ENCODE measurements around the gene LOXL1.

Gene LOXL1

DNA sequence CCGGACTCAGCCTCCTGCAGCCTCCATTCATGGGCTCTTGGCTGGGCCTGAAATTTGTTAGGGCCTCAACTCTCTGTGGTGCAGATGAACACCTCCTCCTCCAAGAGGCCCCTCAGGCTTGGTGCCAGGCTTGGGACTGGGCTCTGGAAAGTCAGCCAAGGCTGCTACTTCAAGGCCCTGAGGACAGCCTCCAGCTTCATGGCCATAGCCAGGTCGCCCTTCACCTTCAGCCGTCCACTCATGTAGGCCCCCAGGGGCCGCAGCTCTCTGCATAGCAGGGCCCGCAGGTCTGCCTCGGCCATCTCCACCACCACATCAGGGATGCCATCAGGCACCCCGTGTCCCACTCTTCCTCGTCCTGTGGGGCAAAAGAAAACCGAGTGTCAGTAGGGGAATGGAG, 57.5 kb downstream of the LOXL1 start:
- DNase-seq: no peak

- no peak for DNase-seq
Observed at GRCh38 chr15:73984208-73984979, 58.1 kb downstream of the LOXL1 start.

GRCh38 chr15:73985101-73985873, 59.0 kb downstream of the LOXL1 start:
- no peak for DNase-seq

GRCh38 chr15:73986055-73986775, 60.0 kb downstream of the LOXL1 start:
- DNase-seq: no peak

DNA sequence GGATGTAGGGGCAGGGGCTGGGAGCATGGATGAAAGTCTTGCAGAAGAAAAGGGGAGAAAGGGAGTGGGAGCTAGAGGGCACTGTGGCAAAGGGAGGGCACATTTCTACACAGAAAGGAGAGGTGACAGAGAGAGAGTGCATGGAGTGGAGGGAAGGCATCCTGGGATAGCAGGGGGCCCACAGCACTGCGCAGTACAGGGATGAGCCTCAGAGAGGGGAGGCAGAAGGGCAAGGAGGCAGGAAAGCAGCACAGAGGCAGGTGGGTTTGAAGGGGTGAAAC, 60.5 kb downstream of the LOXL1 start:
- no peak for DNase-seq

- no peak for DNase-seq
Observed at GRCh38 chr15:73987250-73987649, 61.0 kb downstream of the LOXL1 start.

DNA sequence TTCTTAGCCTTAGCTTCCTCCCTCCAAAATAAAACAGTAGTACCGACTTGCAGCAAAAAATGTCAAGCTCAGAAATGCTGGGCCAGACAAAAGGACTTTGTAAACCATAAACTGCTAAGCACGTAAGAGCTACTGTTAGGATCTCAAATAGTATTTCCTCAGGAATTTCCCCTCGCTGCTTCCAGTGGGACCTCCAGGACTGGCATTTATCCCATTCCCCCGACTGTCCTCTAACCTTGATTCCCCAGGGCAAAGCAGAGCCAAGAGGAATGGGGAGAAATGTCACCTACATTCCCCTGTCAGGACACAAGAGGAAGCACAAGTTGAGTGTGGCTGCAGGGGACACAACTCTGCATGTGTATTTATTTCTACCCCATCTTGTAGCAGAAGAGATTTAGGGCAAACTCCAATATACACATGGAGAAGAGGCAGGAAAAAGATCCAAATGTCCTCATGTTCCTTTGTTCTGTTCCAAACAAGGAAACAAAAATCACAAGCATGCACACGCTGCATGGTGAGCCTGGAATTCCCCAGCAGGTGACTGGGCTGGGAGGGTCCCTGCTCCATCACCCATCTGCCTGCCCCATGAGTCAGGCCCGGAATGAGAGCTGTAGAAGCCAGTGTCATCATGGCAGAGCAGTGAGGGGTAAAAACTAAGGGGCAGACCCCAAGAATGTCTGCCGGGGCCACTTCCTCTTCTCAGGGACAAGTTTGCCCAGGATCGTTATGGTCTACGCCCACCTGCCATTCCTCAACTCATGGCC, 61.6 kb downstream of the LOXL1 start:
- no peak for DNase-seq

DNA sequence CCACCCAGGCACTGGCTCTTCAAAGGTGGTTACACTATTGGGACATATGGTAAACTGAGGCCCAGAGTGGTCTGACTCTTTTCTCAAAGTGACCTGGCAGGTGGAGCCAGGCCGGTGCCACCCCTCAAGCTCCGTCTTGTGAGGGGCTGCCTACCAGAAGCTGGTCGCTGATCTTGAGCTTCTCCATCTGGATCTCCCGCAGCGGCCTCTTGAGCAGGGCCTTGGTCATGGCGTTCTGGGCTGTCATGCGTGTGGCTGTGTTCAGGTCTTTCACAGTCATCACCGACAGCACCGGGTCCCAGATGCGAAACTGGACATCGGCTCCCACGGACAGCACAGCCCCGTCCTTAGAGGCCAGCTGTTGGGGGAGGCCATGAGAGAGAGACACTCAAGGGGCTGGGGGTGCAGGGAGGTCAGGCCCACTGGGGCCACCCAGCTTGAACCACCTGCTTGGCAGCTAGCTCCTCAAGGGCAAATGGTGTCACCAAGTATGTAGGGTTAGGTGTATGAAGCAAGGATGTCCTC, 62.2 kb downstream of the LOXL1 start:
- DNase-seq: no peak

DNA sequence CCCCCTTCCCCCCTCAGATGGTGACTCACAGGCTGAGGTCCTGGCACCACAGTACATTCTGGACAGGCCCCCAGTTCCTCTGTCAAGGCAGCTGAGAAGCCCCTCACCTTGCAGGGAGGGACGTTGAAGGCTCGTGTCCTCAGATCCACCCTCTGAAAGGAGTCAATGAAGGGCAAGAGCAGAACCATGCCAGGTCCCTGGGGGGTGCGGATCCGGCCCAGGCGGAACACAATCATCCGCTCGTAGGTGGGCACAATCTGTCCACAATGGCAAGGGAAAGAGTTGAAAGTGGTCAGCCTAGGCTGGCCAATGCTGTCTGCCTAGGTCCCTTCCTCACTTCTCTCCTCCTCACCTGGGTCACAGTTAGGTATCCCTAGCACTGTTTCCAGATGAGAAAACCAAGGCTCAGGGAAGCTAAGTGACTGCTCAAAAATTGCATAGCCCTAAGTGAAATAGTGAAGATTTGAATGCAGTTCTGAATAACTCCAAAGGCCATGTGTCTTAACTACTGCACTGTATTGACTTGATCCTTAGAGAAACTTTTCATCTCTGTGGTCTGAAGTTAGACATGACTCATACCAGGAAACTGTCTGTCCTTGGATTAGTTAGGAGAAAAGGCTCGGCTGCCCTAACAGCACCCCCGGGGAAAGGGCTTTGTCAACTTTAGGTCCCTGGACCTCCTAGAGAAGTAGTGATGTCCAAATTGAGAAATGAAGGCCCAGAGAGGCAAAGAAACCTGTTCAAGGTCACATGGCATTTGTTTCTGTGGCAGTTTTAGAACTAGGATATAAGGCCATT, 62.9 kb downstream of the LOXL1 start:
- DNase-seq: no peak

GRCh38 chr15:73990250-73991005, 64.2 kb downstream of the LOXL1 start:
- DNase-seq: no peak

DNA sequence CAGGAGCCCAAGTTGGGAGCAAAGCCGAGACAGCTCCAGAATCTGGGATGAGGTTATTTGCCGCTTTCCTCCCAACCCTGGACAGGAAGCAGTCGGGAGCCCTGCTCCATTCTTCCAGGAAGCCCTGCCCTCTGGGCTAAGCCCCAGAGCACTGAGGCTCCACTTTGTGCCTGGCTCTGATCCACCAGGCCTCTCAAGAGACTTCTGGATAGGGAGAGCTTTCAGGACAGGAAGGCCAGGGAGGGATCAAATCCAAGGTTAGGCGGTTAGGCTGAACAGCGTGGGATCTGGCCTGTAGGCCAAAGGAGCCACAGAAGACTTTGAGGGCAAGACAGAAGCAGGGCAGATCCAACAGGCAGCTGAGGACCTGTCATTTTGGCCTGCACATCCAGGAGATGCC, 65.0 kb downstream of the LOXL1 start:
- DNase-seq: no peak

DNA sequence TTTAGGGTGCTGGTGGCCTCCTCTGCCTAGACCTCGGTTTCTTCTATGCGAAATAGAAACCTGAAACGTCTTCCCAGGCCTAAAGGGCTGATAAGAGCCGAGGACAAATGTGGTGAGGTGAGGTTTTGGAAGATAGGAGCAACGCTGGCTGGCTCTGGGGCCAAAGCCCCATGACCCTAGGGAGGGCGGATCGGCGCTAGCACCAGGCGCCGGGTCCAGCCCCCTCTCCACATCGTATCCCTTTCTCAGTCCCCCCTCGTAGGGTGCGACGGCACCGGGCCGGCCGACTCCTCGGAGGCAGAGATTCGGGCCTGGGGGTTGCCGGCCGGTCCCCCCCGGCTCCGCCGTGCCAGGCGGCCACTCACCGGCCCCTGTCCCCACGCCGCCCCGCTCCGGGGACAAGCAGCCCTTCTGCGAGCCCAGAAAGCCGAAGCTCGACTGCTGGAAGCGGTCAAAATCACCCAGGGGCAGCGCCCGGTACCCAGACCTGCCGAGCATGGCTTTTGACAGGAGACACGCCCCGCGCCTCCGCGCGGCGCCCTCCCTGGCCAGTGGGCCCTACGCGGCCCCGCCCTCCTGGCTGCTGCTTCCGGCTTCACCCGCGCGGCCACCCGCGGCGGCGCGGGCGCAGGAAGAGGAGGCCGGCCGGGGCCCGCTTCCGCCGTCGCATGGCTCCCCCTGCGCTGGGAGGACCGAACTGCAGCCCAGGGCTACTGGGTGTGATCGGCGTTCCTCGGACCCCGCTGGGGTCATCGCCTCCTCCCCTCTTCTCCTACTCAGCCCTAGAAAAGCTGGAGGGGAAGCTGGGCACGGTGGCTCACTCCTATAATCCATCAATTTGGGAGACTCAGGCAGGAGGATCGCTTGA, 65.7 kb downstream of the LOXL1 start, which contains the start of gene STOML1:
TSS of gene STOML1 (minus strand) at position 570 of the 868 bp plus-strand sequence. CDS start at position 498, 72 bp downstream.
- peak; percentile 82 for DNase-seq

DNA sequence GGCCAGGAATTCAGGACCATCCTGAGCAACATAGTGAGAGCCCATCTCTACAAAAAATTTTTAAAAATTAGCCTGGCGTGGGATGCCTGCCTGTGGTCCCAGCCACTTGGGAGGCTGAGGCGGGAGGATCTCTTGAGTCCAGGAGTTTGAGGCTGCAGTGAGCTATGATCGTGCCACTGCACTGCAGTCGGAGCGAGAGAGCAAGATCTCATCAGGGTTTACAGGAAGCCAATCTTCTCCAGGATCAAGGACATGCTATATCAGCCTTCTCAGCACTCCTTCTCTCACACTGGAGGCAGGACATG, 66.3 kb downstream of the LOXL1 start:
- no peak for DNase-seq

GRCh38 chr15:73993211-73993994, 67.1 kb downstream of the LOXL1 start:
- no peak for DNase-seq

DNA sequence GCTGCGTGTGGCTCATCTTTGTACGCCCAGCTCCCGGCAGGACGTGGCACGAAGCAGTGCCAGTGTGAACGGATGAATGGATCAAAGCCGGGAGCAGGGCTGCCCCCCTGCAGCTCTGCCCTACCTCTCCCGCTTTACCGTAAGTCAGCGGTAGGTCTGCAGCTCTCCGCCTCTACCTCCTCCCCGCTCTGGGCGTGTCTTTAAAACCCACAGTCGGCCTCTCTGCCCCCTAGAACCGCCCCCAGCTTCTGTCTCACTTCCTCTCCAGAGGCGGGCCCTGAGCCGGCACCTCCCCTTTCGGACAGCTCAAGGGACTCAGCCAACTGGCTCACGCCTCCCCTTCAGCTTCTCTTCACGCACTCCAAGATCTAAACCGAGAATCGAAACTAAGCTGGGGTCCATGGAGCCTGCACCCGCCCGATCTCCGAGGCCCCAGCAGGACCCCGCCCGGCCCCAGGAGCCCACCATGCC, 68.2 kb downstream of the LOXL1 start, which contains the start of gene PML:
TSS of gene PML (plus strand) at position 304 of the 471 bp plus-strand sequence. CDS start at position 401, 97 bp downstream.
- DNase-seq: peak; percentile 69

GRCh38 chr15:73994912-73995622, 68.8 kb downstream of the LOXL1 start:
- no peak for DNase-seq

GRCh38 chr15:73996267-73996666, 70.0 kb downstream of the LOXL1 start:
- DNase-seq: no peak

DNA sequence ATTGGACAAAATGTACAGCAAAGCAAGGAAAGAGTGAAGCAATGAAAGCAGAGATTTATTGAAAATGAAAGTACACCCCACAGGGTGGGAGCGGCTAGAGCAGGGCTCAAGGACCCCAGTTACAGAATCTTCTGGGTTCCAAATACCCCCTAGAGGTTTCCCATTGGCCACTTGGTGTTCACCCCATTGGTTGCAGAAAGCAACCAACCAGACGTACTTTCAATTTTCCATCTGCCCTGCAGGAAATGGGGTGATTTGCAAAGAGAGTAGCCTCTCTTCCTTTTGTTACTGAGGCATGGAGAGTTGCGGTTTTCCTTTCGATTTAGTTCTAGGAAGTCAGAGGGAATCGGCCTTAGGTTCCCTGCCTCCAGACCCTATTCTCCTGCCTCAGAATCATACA, 70.7 kb downstream of the LOXL1 start:
- no peak for DNase-seq

Measured in NCI-H2081 treated with DMSO at 0.1 percent for 48 hours (cell line).